Choroid plexus epithelial cell (primary cell): ENCODE data around the gene CFAP57.
A peak's percentile ranks its signal among the peaks of the same experiment; 100 is the strongest.

ENCODE experiments used
- DNase-seq: peaks from one replicate; pipeline ENCODE4 v3.0.0-alpha.2; 2010; ENCODE audit warnings: low read depth
- H3K4me3 ChIP-seq: 2 replicates; pipeline ENCODE4 v1.5.1; 2011; ENCODE audit warnings: low read depth, mild to moderate bottlenecking, control low read depth, low read length, moderate library complexity
- CTCF ChIP-seq: conservative IDR thresholded peaks from 2 replicates; pipeline ENCODE4 v1.5.1; 2011; ENCODE audit warnings: low read depth, mild to moderate bottlenecking, control low read depth, inconsistent platforms, low read length, moderate library complexity

CFAP57 gene

GRCh38 chr1:43222879-43223278 lies 50.7 kb downstream of the CFAP57 start:
- no peak overlapping the region for H3K4me3 ChIP-seq
- DNase-seq: no peak
- no peak for TF ChIP-seq CTCF

GRCh38 chr1:43225168-43225567 lies 53.0 kb downstream of the CFAP57 start:
- H3K4me3 ChIP-seq: no peak overlapping the region
- no peak for TF ChIP-seq CTCF
- peak; percentile 24 for DNase-seq

- peak; percentile 82 for DNase-seq
- no peak overlapping the region for H3K4me3 ChIP-seq
- TF ChIP-seq CTCF: peak; percentile 96
Measured at GRCh38 chr1:43227143-43227764, 55.1 kb downstream of the CFAP57 start.

- DNase-seq: no peak
- no peak overlapping the region for H3K4me3 ChIP-seq
- TF ChIP-seq CTCF: no peak
Measured at GRCh38 chr1:43229826-43230780, 58.0 kb downstream of the CFAP57 start.

- no peak overlapping the region for H3K4me3 ChIP-seq
- TF ChIP-seq CTCF: no peak
- DNase-seq: peak; percentile 82
Measured at GRCh38 chr1:43232074-43232473, 59.9 kb downstream of the CFAP57 start.

- H3K4me3 ChIP-seq: no peak overlapping the region
- no peak for TF ChIP-seq CTCF
- no peak for DNase-seq
Measured at GRCh38 chr1:43232482-43232881, 60.4 kb downstream of the CFAP57 start.
